Stomach (tissue), 4 donors: ENCODE results near the gene FUT8.

ENCODE experiments used
- EP300 ChIP-seq: sonication (generic); formaldehyde crosslinking; IDR thresholded peaks from one replicate; pipeline ENCODE4 v1.6.1; 2017; ENCODE audit warnings: antibody characterized with exemption
- POLR2A ChIP-seq, 4 donors: fragments of 450-650 bp; IDR thresholded peaks; one replicate each; pipeline ENCODE4 v1.6.1; 2016; ENCODE audit warnings: antibody characterized with exemption in 4 of 4, control low read depth in 2 of 4, mild to moderate bottlenecking in 1 of 4, moderate library complexity in 1 of 4
- TF ChIP-seq, protein P1 (sequence below), 7 experiments: fragments of 450-650 bp in 4 of 7; fragments of 200-600 bp in 3 of 7; sonication (generic) in 3 of 7; IDR thresholded peaks; one replicate each; pipeline ENCODE4 v1.5.1; 2016 to 2019; ENCODE audit warnings: antibody characterized with exemption in 7 of 7, control low read depth in 2 of 7, mild to moderate bottlenecking in 1 of 7

DNA sequence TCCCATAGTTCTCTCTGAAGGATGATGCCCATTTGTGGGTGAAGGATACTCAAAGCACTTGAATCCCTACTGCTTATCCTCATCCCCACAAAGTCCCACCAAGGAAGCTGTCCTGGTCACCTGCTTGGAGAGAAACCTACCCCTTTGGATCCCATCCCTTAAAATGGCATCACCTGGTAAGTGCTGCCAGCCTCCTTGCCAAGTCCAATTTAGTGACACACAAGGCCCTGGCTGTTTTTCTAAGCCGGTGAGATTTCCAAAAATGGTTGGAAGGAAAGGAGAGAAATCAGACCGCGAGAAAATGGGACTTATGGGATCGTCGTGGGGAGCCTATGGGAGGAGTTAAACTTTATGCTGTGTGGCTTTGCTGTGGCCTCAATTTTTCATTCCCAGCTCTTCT, 358.2 kb downstream of the FUT8 start:
- TF ChIP-seq, protein P1, sequence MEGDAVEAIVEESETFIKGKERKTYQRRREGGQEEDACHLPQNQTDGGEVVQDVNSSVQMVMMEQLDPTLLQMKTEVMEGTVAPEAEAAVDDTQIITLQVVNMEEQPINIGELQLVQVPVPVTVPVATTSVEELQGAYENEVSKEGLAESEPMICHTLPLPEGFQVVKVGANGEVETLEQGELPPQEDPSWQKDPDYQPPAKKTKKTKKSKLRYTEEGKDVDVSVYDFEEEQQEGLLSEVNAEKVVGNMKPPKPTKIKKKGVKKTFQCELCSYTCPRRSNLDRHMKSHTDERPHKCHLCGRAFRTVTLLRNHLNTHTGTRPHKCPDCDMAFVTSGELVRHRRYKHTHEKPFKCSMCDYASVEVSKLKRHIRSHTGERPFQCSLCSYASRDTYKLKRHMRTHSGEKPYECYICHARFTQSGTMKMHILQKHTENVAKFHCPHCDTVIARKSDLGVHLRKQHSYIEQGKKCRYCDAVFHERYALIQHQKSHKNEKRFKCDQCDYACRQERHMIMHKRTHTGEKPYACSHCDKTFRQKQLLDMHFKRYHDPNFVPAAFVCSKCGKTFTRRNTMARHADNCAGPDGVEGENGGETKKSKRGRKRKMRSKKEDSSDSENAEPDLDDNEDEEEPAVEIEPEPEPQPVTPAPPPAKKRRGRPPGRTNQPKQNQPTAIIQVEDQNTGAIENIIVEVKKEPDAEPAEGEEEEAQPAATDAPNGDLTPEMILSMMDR (IDR thresholded peaks at IDR 0.05) = no peak
- no peak for TF ChIP-seq POLR2A (IDR thresholded peaks at IDR 0.05)
- TF ChIP-seq EP300 = no peak
